Neural progenitor cell (in vitro differentiated cells): ENCODE data around the gene TCOF1.

Experiments used
- EZH2 ChIP-seq: fragments of 200-600 bp; sonication (generic); IDR thresholded peaks from 2 replicates; pipeline ENCODE4 v1.6.1; 2017; ENCODE audit warnings: antibody characterized with exemption, mild to moderate bottlenecking, moderate library complexity
- EZH2phosphoT487 ChIP-seq: fragments of 200-600 bp; sonication (generic); IDR thresholded peaks from 2 replicates; pipeline ENCODE4 v1.6.1; 2017; ENCODE audit warnings: antibody characterized with exemption
- TF ChIP-seq, protein P1 (sequence below): fragments of 200-600 bp; sonication (generic); IDR thresholded peaks from 2 replicates; pipeline ENCODE4 v1.5.1; 2017; ENCODE audit warnings: antibody characterized with exemption, mild to moderate bottlenecking

DNA sequence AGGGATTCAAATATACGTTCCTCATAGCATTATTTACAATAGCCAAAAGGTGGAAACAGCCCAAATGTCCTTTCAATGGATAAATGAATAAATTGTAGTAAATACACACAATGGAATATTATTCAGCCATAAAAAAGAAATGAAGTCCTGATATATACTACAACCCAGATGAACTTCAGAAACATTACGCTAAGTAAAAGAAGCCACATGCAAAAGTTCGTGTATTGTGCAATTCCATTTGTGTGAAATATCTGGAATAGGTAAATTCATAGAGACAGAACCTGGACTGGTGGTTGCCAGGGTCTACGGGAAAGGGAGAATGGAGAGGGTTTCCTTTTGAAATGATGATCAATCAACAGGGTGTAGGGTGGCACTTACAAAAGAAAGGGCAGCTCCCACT lies 42.3 kb upstream of the TCOF1 start:
- TF ChIP-seq EZH2, result no peak
- TF ChIP-seq, protein P1, sequence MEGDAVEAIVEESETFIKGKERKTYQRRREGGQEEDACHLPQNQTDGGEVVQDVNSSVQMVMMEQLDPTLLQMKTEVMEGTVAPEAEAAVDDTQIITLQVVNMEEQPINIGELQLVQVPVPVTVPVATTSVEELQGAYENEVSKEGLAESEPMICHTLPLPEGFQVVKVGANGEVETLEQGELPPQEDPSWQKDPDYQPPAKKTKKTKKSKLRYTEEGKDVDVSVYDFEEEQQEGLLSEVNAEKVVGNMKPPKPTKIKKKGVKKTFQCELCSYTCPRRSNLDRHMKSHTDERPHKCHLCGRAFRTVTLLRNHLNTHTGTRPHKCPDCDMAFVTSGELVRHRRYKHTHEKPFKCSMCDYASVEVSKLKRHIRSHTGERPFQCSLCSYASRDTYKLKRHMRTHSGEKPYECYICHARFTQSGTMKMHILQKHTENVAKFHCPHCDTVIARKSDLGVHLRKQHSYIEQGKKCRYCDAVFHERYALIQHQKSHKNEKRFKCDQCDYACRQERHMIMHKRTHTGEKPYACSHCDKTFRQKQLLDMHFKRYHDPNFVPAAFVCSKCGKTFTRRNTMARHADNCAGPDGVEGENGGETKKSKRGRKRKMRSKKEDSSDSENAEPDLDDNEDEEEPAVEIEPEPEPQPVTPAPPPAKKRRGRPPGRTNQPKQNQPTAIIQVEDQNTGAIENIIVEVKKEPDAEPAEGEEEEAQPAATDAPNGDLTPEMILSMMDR, result no peak
- TF ChIP-seq EZH2phosphoT487, result no peak
